ENCODE data around the gene LRTM1. TPM values are rescaled to one million over a fixed set of nuclear protein-coding genes. Genes with fewer than 3 reads are reported as not detected.

Gene LRTM1
- polyA plus RNA-seq, 5 donors = 0.13 to 4.2 TPM; not detected in 3

GRCh38 chr3:54892168-54892567, 35.7 kb downstream of the LRTM1 start:
- DNase-seq = no peak

- peak; percentile 44 to 49 for DNase-seq
Observed at GRCh38 chr3:54891540-54891897, 36.3 kb downstream of the LRTM1 start.

GRCh38 chr3:54889731-54890130, 38.1 kb downstream of the LRTM1 start:
- no peak for DNase-seq

GRCh38 chr3:54888873-54889272, 39.0 kb downstream of the LRTM1 start:
- DNase-seq = no peak

GRCh38 chr3:54888162-54888561, 39.7 kb downstream of the LRTM1 start:
- no peak for DNase-seq

GRCh38 chr3:54882129-54882833, 45.6 kb downstream of the LRTM1 start:
- no peak for DNase-seq

GRCh38 chr3:54878145-54878544, 49.7 kb downstream of the LRTM1 start:
- DNase-seq = no peak

- no peak for DNase-seq
Observed at GRCh38 chr3:54877730-54878129, 50.1 kb downstream of the LRTM1 start.

GRCh38 chr3:54876694-54877093, 51.2 kb downstream of the LRTM1 start:
- DNase-seq = no peak

GRCh38 chr3:54875596-54876268, 52.1 kb downstream of the LRTM1 start:
- DNase-seq = no peak

- DNase-seq = no peak
Observed at GRCh38 chr3:54874816-54875556, 52.9 kb downstream of the LRTM1 start.

- no peak for DNase-seq
Observed at GRCh38 chr3:54873059-54874010, 54.5 kb downstream of the LRTM1 start.

- no peak for DNase-seq
Observed at GRCh38 chr3:54871867-54872266, 56.0 kb downstream of the LRTM1 start.

GRCh38 chr3:54870423-54870822, 57.4 kb downstream of the LRTM1 start:
- peak in 1 of 2 donors; percentile 45 for DNase-seq

All from right lung (tissue), 5 donors.